ENCODE data around the gene ADGRL3.

DNA sequence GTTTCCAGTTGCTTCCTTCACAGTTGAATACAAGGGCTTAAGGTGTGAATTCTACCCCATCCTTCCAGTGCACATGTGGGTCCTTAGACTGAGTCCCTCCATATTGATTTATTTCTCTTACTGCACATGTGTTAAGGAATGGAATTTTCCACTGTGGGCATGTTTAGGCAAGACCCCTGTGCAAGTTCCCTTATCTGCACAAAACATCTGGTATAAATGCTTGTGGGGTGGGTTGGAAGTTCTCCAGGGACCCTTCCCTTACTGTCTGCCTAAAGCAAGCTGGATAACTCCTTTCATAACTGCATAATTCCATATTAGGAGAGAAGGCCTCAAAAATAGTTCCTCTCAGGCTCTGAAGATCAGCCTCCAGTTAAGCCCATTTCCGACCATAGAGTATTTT is 570.9 kb downstream of the ADGRL3 start:
- TF ChIP-seq, protein P1, sequence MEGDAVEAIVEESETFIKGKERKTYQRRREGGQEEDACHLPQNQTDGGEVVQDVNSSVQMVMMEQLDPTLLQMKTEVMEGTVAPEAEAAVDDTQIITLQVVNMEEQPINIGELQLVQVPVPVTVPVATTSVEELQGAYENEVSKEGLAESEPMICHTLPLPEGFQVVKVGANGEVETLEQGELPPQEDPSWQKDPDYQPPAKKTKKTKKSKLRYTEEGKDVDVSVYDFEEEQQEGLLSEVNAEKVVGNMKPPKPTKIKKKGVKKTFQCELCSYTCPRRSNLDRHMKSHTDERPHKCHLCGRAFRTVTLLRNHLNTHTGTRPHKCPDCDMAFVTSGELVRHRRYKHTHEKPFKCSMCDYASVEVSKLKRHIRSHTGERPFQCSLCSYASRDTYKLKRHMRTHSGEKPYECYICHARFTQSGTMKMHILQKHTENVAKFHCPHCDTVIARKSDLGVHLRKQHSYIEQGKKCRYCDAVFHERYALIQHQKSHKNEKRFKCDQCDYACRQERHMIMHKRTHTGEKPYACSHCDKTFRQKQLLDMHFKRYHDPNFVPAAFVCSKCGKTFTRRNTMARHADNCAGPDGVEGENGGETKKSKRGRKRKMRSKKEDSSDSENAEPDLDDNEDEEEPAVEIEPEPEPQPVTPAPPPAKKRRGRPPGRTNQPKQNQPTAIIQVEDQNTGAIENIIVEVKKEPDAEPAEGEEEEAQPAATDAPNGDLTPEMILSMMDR (IDR thresholded peaks at IDR 0.05; ENCODE audit: low read depth, low read length) = no peak
- no peak for TF ChIP-seq EZH2phosphoT487 (IDR thresholded peaks at IDR 0.05; ENCODE audit: low read depth)

Data from OCI-LY3 (cell line).